HepG2 (cell line): Measurements from ENCODE around the gene PIEZO2. TPM values are rescaled to one million over a fixed set of nuclear protein-coding genes. Genes with fewer than 3 reads are reported as not detected.
A peak's percentile ranks its signal among the peaks of the same experiment; 100 is the strongest.

Experiments
- CSRNP1 ChIP-seq: sonication (generic); formaldehyde crosslinking; IDR thresholded peaks from 2 replicates; pipeline ENCODE4 v1.8.1; 2023; ENCODE audit warnings: mild to moderate bottlenecking, missing genetic modification reagents
- HNF4G ChIP-seq, 2 experiments: sonication (generic) in 1 of 2; formaldehyde crosslinking in 1 of 2; IDR thresholded peaks; 2 replicates each; pipeline versions ENCODE4 v1.4.0 to v1.6.1; 2011 to 2020; ENCODE audit warnings: borderline replicate concordance in 2 of 2, low read depth in 2 of 2, mild to moderate bottlenecking in 2 of 2, low read length in 1 of 2, missing genetic modification reagents in 1 of 2, moderate library complexity in 1 of 2
- HNRNPH1 ChIP-seq: fragments of 200-400 bp; formaldehyde crosslinking; optimal IDR thresholded peaks from 2 replicates; pipeline ENCODE3; 2017; ENCODE audit warnings: mild to moderate bottlenecking, low read depth, low read length
- MED8 ChIP-seq: sonication (generic); formaldehyde crosslinking; IDR thresholded peaks from 2 replicates; pipeline ENCODE4 v1.8.1; 2023; ENCODE audit warnings: mild to moderate bottlenecking, missing genetic modification reagents; ENCODE audit not compliant: insufficient replicate concordance
- SP5 ChIP-seq: IDR thresholded peaks from 2 replicates; pipeline ENCODE4 v1.6.1; 2016; ENCODE audit warnings: low read depth, borderline replicate concordance
- ZBED4 ChIP-seq: sonication (generic); formaldehyde crosslinking; IDR thresholded peaks from 2 replicates; pipeline ENCODE4 v1.4.0; 2020; ENCODE audit warnings: missing genetic modification reagents, borderline replicate concordance
- ZBTB34 ChIP-seq: sonication (generic); formaldehyde crosslinking; IDR thresholded peaks from 2 replicates; pipeline ENCODE4 v1.8.0; 2022; ENCODE audit warnings: mild to moderate bottlenecking, missing genetic modification reagents
- ZBTB49 ChIP-seq: sonication (generic); formaldehyde crosslinking; IDR thresholded peaks from 2 replicates; pipeline ENCODE4 v1.4.0; 2020; ENCODE audit warnings: missing genetic modification reagents, borderline replicate concordance
- ZNF138 ChIP-seq: sonication (generic); formaldehyde crosslinking; IDR thresholded peaks from 2 replicates; pipeline ENCODE4 v1.5.0; 2020; ENCODE audit warnings: mild to moderate bottlenecking, low read depth, missing genetic modification reagents
- ZNF180 ChIP-seq: sonication (generic); formaldehyde crosslinking; IDR thresholded peaks from 2 replicates; pipeline ENCODE4 v1.4.0; 2020; ENCODE audit warnings: low read depth, missing genetic modification reagents, borderline replicate concordance
- ZNF382 ChIP-seq: sonication (generic); formaldehyde crosslinking; IDR thresholded peaks from 2 replicates; pipeline ENCODE4 v1.5.0; 2020; ENCODE audit warnings: missing genetic modification reagents, mild to moderate bottlenecking, borderline replicate concordance
- ZNF670 ChIP-seq: sonication (generic); formaldehyde crosslinking; IDR thresholded peaks from 2 replicates; pipeline ENCODE4 v1.8.0; 2022; ENCODE audit warnings: mild to moderate bottlenecking, missing genetic modification reagents, borderline replicate concordance
- polyA plus RNA-seq, 8 experiments: library from polyadenylated mRNA; depleted of rRNA in 3 of 8; stranded (reverse) in 7 of 8; unstranded in 1 of 8; fragments of >200 nt; fragmentation: Illumina TruSeq in 4 of 8; extraction: Trizol in 4 of 8; gene quantifications; 2 replicates each; pipeline versions ENCODE4 v1.2.1 to v1.2.3, GENCODE V29; 2011 to 2016; ENCODE audit warnings: low read depth in 4 of 8, missing spikeins in 1 of 8, mixed read lengths in 1 of 8; ENCODE audit not compliant: insufficient read depth in 1 of 8
- total RNA-seq, 5 experiments: library from RNA; depleted of rRNA; stranded (reverse); fragments of >200 nt; fragmentation: Illumina TruSeq; extraction: Trizol; gene quantifications; 2 replicates each; pipeline ENCODE4 v1.2.3, GENCODE V29; 2016; ENCODE audit warnings: low read depth in 1 of 5
- TF ChIP-seq, protein P1 (sequence below): sonication (generic); formaldehyde crosslinking; IDR thresholded peaks from 2 replicates; pipeline ENCODE4 v1.4.0; 2020; ENCODE audit warnings: low read depth, mild to moderate bottlenecking, missing genetic modification reagents

Gene PIEZO2
- total and polyA plus RNA-seq, 2 of the 13 experiments (the other 11 are each of a cell fraction or from before 2014, with no cell fraction given) = 15.2 to 27.2 TPM

DNA sequence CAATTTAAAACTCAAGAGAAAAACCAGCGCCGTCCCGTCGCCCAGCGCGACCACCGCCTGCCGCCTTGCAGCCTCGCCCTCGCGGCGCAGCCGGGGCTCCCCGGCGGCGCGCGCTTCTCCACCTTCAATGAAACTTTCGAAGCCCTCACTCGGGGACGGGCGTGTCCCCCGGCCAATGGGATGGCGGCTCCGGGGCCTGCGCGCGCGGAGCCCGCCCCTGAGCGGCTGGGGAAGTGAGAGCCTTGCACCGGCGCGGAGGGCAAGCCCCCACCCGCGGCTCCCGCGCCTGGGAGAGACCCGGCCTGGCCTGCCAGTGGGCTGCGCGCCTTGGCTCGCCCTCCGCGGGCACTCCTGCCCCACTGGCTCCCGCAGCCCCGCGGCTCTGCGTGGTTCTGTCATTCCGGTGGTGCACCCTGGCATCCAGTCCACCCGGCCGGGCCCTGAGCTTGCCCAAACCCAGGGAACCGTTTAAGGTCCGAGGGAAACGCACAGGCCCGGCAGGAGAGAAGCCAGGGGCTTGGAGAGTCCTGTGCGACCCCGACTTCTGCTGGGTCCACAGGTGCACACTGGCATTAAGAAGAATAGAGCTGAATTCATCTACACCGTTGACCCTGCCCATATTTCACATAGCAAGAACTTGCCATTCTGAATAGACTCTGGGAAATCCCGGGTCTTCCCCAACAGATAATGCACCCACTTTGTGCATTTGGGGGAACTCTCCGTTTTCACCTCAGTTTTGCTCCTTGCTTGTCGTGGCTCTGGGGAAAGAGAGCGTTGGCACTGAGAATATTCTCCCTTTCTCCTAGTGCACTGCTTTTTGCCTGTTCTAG lies at the start of gene PIEZO2 (continued):
- no peak for TF ChIP-seq ZNF382 (CRISPR knock-in tag)
- peak; percentile 26 for TF ChIP-seq MED8 (CRISPR knock-in tag)
- no peak for TF ChIP-seq ZNF180 (CRISPR knock-in tag)
- TF ChIP-seq ZBTB34 (CRISPR knock-in tag) = no peak
- TF ChIP-seq HNF4G (IDR thresholded peaks at IDR 0.05; ENCODE audit: borderline replicate concordance, low read depth, low read length) = no peak
- TF ChIP-seq HNF4G (CRISPR knock-in tag; IDR thresholded peaks at IDR 0.05; ENCODE audit: borderline replicate concordance, low read depth) = no peak
- no peak for TF ChIP-seq SP5 (CRISPR knock-in tag)
- no peak for TF ChIP-seq ZNF670
- TF ChIP-seq, protein P1, sequence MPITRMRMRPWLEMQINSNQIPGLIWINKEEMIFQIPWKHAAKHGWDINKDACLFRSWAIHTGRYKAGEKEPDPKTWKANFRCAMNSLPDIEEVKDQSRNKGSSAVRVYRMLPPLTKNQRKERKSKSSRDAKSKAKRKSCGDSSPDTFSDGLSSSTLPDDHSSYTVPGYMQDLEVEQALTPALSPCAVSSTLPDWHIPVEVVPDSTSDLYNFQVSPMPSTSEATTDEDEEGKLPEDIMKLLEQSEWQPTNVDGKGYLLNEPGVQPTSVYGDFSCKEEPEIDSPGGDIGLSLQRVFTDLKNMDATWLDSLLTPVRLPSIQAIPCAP = no peak
- TF ChIP-seq ZBED4 (CRISPR knock-in tag) = peak; percentile 65; the same call in 1 of the 2 replicates
- TF ChIP-seq CSRNP1 = 0 out of 2 replicates have a peak, but pooled peaks have one; percentile 62
- no peak for TF ChIP-seq ZNF138 (CRISPR knock-in tag)
- TF ChIP-seq HNRNPH1 = no peak
- TF ChIP-seq ZBTB49 = no peak
